OCI-M1 (cell line): ENCODE results near the gene ZNF738.

Source experiments
- DNase-seq: peaks from one replicate; lab custom pipeline; 2025; lab: John Stamatoyannopoulos, UW

The ZNF738 gene

GRCh38 chr19:21423057-21424041 lies 64.5 kb downstream of the ZNF738 start:
- no peak for DNase-seq
